Activated T-cell treated with anti-CD3 and anti-CD28 coated beads for 4 hours (primary cell): ENCODE measurements around the gene MYLK.

Experiments used
- DNase-seq: peaks from one replicate; pipeline ENCODE4 v3.0.0-alpha.2; 2020

The MYLK gene

DNA sequence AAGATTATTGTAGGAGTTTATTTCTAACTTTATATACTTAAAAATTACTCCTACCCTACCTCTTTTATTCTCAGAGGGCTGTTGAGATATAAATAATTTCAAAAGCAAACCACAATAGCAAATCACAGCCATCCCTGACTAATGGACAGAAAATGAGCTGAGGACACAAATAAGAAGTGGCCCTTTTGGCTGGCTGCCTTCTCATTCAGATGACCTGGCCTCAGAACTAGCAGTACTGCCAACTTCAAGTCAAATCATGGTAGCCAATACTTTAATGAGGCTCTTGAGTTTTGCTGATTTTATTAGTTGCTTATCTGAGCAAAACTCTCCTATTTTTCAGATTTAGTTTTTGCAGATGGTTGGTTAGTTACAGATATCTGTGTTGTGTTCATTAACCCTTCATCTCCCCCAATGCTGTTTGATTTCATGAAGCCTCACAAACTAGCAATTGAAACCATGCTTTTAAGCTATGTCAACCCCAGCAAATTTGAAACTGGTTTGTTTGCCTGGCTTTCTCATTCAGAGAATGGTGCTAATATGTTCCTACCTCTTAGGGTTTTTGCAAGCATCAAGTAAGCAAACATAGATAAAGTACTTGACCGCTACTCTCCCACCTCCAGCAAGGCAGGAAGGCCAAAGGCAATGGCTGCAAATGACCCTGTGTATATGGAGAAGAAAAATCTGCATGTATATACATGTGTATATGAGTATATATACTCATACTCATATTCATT is 225.8 kb downstream of the MYLK start:
- no peak for DNase-seq

DNA sequence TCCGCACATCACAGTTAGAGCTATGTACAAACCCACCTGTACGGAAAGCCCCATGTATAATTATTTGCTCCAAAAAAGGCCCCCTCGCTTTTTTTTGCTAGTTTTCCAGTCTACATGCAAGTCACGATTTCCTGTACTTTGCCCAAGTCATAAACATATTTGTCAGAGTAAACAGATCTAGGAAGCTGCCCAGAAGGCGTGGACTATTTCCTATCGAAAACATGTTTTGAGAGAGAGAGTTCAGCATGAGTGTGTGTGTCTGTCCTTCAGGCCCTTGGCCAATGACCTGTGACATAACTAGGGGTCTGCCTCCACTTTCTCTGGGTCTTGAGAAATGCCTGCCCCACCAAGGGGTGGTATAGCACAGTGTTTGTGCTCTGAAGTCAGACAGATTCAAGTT is 226.6 kb downstream of the MYLK start:
- DNase-seq: no peak

GRCh38 chr3:123657111-123657510 is 227.0 kb downstream of the MYLK start:
- DNase-seq: no peak

DNA sequence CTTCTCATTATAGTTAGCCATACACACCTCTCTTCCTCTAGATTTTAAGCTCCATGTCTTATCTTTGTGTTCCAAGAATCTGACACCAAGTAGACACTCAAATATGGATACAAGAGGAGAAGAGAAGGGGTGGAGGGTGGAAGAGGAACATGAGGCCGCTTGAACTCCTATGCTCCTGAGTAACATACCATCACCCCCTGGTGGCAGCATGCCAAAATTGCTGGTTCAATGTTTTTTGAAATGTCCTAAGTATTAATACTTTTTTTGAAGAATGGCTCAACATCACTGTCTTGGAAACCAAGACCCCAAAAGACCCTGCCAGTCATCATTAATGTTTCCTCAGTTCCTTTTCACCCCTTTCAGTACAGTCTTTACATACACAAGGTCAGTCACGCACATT is 227.4 kb downstream of the MYLK start:
- DNase-seq: no peak

DNA sequence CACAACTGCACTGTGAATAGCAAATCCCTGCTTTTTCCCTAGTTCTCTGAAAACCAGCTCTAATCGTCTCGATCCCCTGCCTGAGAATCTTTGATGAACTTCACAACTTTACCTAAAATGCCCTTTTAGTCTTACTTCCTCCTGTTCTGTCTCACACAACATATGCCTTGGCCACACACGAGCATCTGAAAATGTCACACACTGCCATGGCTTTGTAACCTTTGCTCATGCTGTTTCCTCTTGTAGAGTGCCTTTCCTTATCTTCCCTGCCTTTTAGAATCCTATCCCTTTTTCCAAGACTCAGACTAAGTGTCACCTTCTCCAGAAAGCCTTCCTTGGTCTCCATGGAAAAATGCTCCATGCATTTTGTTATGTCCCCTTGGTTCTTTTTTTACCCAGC is 227.9 kb downstream of the MYLK start:
- DNase-seq: no peak

DNA sequence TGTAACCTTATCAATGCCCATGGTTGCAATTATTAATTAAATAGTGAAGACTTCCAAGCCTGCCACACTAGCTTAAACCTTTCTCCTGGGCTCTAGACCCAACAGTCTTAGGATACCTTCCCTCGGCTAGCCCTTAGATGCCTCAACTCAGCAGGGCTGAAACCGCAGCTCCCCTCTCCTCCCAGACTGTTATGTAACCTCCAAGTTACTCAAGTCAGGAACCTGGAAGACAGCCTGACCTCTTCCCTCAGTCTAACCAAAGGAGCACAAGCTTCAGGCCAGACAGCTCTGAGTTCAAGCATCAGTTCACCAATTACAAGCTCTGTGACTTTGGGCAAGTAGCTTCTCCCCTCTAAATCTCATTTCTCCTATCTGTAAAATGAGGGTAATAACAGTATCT is 228.7 kb downstream of the MYLK start:
- no peak for DNase-seq

- no peak for DNase-seq
Measured at GRCh38 chr3:123653221-123653682, 230.9 kb downstream of the MYLK start.

DNA sequence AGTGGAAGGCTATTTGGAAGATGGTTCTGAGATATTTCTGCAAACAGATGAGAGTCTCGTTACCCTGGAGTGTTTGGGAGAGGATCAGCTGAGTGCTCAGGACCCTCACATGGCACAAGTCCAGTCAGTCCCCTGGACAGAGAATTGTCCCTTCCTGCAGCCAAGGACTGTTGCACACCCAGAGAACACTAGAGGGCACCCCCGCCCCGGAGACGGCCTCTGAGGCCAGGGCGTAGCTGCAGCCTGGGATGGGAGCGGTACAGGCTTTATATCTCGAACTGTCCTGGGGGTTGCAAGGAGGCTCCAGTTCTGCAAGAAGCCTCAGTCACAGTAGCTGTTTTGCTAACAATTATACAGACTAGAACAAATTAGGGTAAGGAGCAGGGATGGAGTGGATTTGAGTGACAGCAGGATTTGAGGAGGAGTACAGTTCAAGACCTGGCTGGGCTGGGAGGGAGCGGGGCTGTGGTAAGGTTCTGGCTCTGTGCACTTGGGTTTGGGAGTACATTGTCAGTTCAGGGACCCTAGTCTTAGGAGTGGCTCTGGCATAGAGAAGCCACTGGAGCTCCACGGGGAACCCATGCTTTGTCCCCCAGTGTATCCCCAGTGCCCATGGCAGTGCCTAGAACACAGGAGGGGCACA is 231.7 kb downstream of the MYLK start:
- no peak for DNase-seq

DNA sequence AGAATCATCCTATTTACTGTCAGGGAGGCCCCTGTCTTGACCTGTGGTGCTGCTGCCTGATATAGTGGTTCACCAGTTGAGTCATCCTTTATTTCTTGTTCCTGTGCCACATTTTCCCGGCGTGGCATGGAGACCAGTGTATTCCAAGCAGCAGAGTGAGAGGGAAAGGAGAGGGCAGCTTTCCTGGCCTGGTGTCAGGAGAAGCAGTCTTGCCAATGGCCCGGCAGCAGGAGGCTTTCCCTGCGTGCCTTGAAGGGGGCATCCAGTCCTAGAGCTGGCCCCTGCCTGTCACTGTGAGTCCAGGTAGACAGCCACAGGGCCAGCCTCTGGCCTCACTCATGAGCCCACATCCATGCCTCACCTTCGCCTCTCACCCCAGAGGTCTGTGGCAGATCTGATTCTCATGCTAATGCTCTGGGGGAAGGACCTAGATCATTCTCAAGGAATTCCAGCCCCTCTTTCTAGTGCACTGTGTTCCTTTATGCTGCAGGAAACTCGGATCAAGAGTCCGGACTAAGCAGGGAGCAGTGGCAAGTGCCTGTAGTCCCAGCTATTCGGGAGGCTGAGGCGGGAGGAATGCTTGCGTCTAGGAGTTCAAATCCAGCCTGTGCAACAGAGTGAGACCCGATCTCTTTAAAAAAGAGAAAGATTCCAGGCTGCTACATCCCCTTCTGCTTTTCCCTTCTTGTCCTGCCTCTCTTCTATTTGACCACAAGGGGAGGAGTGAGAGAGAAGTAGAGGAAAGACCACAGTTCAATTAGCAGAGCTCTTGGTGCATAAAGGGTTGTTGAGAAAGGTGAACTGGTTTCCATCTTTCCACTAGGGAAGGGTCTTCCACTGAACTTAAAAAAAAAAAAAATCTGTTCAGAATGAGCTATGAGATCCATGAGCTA is 232.4 kb downstream of the MYLK start:
- DNase-seq: no peak

GRCh38 chr3:123650101-123650500 is 234.0 kb downstream of the MYLK start:
- DNase-seq: no peak

DNA sequence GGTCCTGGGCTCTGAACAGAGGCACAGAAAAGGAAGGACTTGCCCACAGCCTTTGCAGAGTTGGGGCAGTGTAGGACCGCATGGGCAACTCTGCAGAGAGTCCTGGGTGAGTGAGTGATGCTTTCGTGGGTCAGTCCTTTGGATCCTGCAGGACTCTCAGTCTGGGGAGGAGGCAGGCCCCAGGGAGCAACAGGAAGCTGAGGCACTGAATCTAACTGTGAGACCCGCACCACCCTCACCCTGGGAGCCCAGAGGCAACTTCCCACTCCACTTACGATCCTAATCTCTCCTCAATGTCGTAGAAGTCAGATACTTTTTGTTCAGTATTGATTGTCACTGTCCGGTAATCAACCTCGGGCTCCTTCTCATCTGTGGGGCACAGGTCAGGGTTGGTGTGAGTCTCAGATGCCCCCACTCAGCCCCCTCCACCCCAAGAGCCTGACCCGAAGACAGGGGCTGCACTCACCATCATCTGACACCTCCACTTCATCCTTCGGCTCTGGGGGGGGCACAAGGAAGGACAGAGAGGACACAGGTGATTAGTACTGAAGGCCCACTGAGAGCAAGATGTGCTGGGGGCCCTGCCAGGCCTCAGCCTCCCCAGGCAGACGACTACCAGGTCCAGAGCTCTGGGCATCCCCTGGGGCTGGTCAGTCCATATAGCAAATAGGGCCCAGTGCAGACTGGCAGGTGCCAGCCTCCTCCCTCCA is 235.3 kb downstream of the MYLK start:
- no peak for DNase-seq

GRCh38 chr3:123644358-123644757 is 239.8 kb downstream of the MYLK start:
- DNase-seq: no peak

DNA sequence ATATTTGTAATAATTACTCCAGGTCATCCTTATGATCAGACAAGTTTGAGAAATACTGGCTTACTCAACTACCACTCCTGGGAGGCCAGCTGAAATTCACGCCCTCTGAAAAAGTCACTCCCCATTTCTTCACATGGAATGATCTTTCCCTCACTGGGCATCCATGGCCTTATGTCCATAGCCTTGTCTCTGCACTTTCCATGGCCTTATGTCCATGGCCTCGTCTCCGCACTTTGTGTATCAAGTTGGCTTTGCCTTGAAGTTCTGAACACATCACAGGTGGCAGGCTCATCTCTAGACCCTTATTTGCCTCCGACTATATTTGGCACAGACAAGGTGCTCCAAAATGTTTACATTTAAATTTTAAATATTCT is 241.2 kb downstream of the MYLK start:
- DNase-seq: no peak

- DNase-seq: peak; percentile 11
Measured at GRCh38 chr3:123642182-123642956, 241.8 kb downstream of the MYLK start.

DNA sequence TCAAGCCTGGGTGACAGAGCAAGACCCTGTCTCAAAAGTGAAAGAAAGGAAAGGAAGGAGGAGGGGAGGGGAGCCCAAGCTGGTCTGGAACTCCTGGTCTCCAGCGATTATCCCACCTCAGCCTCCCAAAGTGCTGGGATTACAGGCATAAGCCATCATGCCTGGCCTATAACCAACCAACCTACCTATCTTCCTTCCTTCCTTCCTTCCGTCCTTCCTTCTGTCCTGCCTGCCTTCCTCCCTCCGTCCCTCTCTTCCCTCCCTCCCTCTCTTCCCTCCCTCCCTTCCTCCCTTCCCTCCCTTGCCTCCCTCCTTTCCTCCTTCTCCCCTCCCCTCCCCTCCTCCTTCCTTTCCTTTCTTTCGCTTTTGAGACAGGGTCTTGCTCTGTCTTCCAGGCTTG is 242.6 kb downstream of the MYLK start:
- no peak for DNase-seq

DNA sequence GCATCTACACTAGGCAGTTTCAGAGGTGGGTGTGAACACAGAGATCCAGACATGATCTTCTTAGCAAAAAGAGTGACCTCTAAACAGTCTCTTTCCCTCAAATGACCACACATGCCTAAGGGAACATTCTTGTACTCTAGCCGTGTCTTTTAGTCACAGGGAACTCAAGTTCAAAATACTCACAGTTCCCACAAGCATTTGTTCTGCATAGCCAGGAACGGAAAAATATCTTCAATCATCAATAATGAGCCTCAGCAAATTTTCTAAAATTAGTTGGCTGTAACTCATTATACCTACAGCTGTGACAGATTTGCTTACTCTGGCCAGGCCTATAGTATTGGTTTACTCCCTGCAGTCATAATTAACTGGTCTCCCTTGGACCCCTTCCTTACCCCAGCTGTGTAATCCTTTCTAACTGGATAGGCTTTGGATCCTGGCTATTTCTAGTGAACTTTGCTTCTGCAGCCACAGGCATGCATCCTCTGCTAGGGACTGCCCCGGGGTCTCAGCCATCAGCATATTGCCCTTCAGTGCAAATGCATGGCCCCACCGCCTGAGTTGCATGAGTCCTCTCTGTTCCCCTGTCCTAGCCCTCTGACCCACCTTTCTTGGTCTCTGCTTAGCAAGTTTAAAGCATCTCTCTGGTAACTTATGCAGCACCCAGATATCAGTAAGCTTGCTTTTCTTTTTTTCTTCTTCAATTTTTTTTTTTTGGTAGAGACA is 243.2 kb downstream of the MYLK start:
- no peak for DNase-seq

DNA sequence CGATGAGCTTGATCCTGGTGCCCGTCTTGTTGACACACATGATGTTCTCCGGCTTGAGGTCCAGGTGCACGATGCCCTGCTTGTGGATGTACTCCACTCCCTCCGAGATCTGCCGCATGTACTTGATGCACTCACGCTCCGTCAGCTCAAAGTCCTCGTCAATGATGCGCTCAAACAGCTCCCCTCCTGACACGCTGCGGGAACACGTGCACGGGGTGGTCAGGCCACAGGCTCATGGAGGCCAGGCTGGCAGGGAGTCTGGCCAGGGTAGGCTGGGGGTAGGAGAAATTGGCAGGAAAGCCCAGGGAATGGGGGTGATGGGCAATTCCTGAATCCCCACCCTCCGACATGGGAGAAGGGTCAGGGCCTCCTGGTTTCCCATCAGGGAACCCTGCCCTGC is 243.8 kb downstream of the MYLK start:
- DNase-seq: no peak

DNA sequence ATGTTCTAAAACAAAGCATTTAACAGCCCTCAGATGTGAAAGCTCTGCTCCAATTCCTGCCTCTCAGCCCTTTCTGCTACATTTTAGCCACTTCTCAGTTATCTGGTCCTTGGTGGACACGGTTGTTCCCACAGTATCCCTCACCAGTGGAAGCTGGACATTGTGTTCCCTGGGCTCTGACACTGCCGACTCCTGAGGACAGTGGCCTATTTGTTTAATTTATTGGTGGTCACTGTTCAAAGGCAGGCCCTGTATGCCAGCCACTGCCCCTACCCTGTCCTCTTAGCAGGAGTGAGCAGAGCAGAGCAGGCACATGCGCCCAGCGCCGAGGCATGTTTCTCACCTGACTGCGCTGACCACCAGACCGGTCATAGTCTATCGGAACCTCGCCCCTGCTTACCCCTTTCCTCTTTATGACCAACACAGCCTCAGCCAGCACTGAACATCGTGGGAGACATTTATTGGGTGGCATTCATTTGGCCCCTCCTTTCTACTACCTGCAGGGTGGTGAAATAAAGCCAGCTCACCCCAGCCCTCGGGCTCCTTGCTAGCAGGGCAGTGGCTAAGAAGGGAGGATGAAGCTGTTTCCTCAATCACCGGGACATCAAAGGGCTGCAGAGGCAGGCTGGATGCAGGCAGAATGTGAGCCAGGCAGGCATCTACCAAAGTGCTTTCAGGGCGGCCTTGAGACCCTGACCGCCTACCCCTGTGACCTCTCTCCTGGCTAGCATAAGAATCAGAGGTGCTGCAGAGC is 245.0 kb downstream of the MYLK start:
- DNase-seq: no peak

DNA sequence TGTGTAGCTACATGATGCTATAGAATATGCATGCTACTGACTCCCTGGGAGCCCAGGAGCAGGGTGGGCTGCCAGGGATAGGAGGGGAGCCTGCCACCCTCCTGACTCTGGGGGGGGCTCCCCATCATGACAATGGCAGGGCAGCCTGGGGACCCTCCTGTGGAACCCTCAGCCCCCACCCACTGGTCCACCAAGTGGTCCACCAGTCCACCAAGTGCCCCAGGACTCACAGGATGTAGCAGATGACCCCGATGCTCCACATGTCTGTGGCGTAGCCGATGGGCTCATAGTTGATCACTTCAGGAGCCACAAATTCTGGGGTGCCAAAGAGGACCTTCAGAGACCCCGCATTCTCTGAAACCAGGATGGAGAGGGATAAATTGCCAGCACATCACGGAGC is 246.3 kb downstream of the MYLK start:
- no peak for DNase-seq

- DNase-seq: no peak
Measured at GRCh38 chr3:123637131-123637530, 247.0 kb downstream of the MYLK start.

GRCh38 chr3:123636431-123636841 is 247.7 kb downstream of the MYLK start:
- DNase-seq: no peak
